Measurements from ENCODE around the gene PLXNA2. TPM values are rescaled to one million over a fixed set of nuclear protein-coding genes. Genes with fewer than 3 reads are reported as not detected.

PLXNA2 gene
- total RNA-seq, 4 donors from 2014 or later, result 12.2 to 45.7 (median 21.8) TPM

GRCh38 chr1:208000504-208000903 lies 243.7 kb downstream of the PLXNA2 start:
- DNase-seq, result no peak
- TF ChIP-seq POLR2A (IDR thresholded peaks at IDR 0.05) (no peak), CTCF (IDR thresholded peaks at IDR 0.05) (no peak)
- WGBS, 2 donors, result 77 to 84% methylated on average over 4 of the region's 4 CpGs
- no peaks in the 10 kb centered on the region for H3K9me3 ChIP-seq
- no peaks in the 10 kb centered on the region for H3K36me3 ChIP-seq
- no peaks in the 10 kb centered on the region for H3K4me1 ChIP-seq
- H3K27ac ChIP-seq, result no peak overlapping the region
- intact Hi-C loops (cut with DNase I), result no loop called here
- H3K4me3 ChIP-seq (replicated peaks in 1 of 3), result no peak overlapping the region
- no peaks in the 10 kb centered on the region for H3K27me3 ChIP-seq

- H3K4me3 ChIP-seq (replicated peaks in 1 of 3), result no peak overlapping the region
- no peaks in the 10 kb centered on the region for H3K27me3 ChIP-seq
- DNase-seq, result no peak
- intact Hi-C loops (cut with DNase I), result loop anchor here (10.0 kb wide), 1 partner anchor 115 kb away; no protein-coding TSS in a partner anchor
- no peak overlapping the region for H3K27ac ChIP-seq
- H3K36me3 ChIP-seq, result no peaks in the 10 kb centered on the region
- no peaks in the 10 kb centered on the region for H3K9me3 ChIP-seq
- TF ChIP-seq POLR2A (IDR thresholded peaks at IDR 0.05) (no peak), CTCF (IDR thresholded peaks at IDR 0.05) (no peak)
- H3K4me1 ChIP-seq, result no peaks in the 10 kb centered on the region
Observed at GRCh38 chr1:207999972-208000371, 244.2 kb downstream of the PLXNA2 start.

GRCh38 chr1:207999274-207999915 lies 244.8 kb downstream of the PLXNA2 start:
- WGBS, 2 donors, result 85 to 86% methylated on average over 3 of the region's 3 CpGs
- TF ChIP-seq CTCF (IDR thresholded peaks at IDR 0.05) (no peak), POLR2A (IDR thresholded peaks at IDR 0.05) (no peak)
- Histone ChIP-seq H3K9me3 (no peaks in the 10 kb centered on the region), H3K36me3 (no peaks in the 10 kb centered on the region), H3K4me3 (replicated peaks in 1 of 3) (no peak overlapping the region), H3K27me3 (no peaks in the 10 kb centered on the region), H3K27ac (no peak overlapping the region), H3K4me1 (no peaks in the 10 kb centered on the region)
- intact Hi-C loops (cut with DNase I), result loop anchor here (10.0 kb wide), 1 partner anchor 115 kb away; no protein-coding TSS in a partner anchor
- no peak for DNase-seq

- Histone ChIP-seq H3K4me3 (replicated peaks in 1 of 3) (no peak overlapping the region), H3K27ac (no peak overlapping the region), H3K9me3 (no peaks in the 10 kb centered on the region), H3K27me3 (no peaks in the 10 kb centered on the region), H3K36me3 (no peaks in the 10 kb centered on the region), H3K4me1 (no peaks in the 10 kb centered on the region)
- no peak for DNase-seq
- TF ChIP-seq CTCF (IDR thresholded peaks at IDR 0.05) (no peak), POLR2A (IDR thresholded peaks at IDR 0.05) (no peak)
- WGBS, 2 donors, result 95% methylated on average over 2 of the region's 2 CpGs
- intact Hi-C loops (cut with DNase I), result loop anchor here (10.0 kb wide), 1 partner anchor 114 kb away; no protein-coding TSS in a partner anchor
Observed at GRCh38 chr1:207998691-207999090, 245.5 kb downstream of the PLXNA2 start.

- no peaks in the 10 kb centered on the region for H3K27me3 ChIP-seq
- no peak overlapping the region for H3K4me3 ChIP-seq (replicated peaks in 1 of 3)
- H3K9me3 ChIP-seq, result no peaks in the 10 kb centered on the region
- H3K36me3 ChIP-seq, result no peaks in the 10 kb centered on the region
- intact Hi-C loops (cut with DNase I), result loop anchor here (10.0 kb wide), 1 partner anchor 113 kb away; no protein-coding TSS in a partner anchor
- no peaks in the 10 kb centered on the region for H3K4me1 ChIP-seq
- H3K27ac ChIP-seq, result no peak overlapping the region
- peak; percentile 84 to 87 for DNase-seq
- TF ChIP-seq CTCF (IDR thresholded peaks at IDR 0.05), result peak; percentile 53 to 82 (median 76)
- TF ChIP-seq POLR2A (IDR thresholded peaks at IDR 0.05), result no peak
- 41 to 45% methylated on average over 9 of the region's 9 CpGs for WGBS, 2 donors
Observed at GRCh38 chr1:207997486-207998268, 246.5 kb downstream of the PLXNA2 start.
